ENCODE data around the gene RETREG3.

RETREG3 gene

GRCh38 chr17:42571435-42572225 lies 37.5 kb downstream of the RETREG3 start:
- TF ChIP-seq, protein P1, sequence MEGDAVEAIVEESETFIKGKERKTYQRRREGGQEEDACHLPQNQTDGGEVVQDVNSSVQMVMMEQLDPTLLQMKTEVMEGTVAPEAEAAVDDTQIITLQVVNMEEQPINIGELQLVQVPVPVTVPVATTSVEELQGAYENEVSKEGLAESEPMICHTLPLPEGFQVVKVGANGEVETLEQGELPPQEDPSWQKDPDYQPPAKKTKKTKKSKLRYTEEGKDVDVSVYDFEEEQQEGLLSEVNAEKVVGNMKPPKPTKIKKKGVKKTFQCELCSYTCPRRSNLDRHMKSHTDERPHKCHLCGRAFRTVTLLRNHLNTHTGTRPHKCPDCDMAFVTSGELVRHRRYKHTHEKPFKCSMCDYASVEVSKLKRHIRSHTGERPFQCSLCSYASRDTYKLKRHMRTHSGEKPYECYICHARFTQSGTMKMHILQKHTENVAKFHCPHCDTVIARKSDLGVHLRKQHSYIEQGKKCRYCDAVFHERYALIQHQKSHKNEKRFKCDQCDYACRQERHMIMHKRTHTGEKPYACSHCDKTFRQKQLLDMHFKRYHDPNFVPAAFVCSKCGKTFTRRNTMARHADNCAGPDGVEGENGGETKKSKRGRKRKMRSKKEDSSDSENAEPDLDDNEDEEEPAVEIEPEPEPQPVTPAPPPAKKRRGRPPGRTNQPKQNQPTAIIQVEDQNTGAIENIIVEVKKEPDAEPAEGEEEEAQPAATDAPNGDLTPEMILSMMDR (IDR thresholded peaks at IDR 0.05) = no peak

GRCh38 chr17:42568341-42569111 lies 40.6 kb downstream of the RETREG3 start:
- TF ChIP-seq, protein P1 (IDR thresholded peaks at IDR 0.05) = no peak

DNA sequence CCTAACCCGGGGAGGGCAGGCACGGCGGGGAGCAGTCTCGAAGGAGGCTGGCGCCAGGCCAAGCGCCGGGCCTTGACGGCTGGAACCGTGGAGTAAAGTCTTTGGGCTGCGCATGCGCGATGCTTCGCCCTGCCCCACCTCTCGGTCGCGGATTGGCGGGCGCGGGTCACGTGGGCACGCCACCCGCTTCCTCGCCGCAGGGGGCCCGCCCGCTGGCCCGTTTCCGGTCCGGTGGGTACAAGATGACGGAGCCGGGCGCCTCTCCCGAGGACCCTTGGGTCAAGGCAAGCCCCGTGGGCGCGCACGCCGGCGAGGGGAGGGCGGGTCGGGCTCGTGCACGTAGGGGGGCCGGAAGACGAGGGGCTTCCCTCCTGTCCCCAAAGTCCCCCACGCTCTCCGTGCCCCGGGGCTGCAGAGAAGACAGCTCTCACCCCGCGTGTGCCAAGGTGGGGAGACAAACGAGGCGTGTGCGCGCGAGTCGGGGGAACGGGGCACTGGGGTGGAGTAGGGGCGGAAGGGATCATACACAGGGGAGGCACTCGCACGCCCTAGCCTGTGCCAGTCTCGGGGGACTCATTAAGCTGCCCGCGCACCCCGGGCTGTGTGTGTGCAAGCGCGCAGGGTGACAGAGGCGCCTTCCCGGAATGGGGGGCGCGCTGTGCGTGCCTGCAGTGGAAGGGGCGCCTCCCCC lies 42.1 kb downstream of the RETREG3 start, which contains the start of gene MLX:
MLX (plus strand) TSS at position 218 of the 691 bp plus-strand sequence; CDS start at position 243, 25 bp downstream.
- TF ChIP-seq, protein P1 (IDR thresholded peaks at IDR 0.05) = no peak

- TF ChIP-seq, protein P1 (IDR thresholded peaks at IDR 0.05) = no peak
These were observed 42.8 kb downstream of the RETREG3 start for GRCh38 chr17:42566215-42566882.

DNA sequence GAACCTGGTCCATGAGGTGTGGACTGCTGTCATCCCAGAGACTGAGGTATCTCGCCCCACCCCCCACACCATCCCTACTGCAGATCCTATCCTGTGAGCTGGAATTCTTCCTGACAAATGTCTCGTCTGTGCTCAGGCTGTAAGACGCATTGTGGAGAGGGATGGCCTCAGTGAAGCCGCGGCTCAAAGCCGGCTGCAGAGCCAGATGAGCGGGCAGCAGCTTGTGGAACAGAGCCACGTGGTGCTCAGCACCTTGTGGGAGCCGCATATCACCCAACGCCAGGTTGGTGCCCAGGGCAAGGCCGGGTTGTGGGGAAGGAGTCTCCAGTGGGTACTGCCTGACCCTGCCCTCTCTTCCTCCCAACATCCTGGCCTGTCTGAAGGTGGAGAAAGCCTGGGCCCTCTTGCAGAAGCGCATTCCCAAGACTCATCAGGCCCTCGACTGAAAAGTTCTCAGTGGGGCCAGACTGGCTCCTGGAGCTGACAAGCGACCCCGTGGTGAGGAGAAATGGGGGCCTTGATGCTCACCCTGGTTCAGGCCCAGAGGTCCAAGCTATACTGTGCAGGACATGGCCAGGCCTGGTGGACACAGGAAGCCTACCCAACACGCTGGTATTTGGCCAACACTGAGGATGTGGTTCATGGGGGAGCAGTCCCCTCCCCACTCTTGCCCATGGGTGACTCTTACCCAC lies 43.5 kb downstream of the RETREG3 start:
- TF ChIP-seq, protein P1 (IDR thresholded peaks at IDR 0.05) = no peak

- TF ChIP-seq, protein P1 (IDR thresholded peaks at IDR 0.05) = no peak
These were observed 44.2 kb downstream of the RETREG3 start for GRCh38 chr17:42564815-42565522.
